GM18502 (cell line): ENCODE measurements around the gene CMTM2.
"Not testable (repeated sequence)": the region's sequence is repeated elsewhere in the genome, so short reads cannot be mapped to it uniquely, and the experiment has no call there.

ENCODE experiments used
- ATAC-seq: cut with Tn5 transposase; IDR thresholded peaks from one replicate; pipeline ENCODE4 v1.9.1; 2021; ENCODE audit warnings: mild to moderate bottlenecking; ENCODE audit not compliant: unreplicated experiment, poor library complexity

CMTM2 gene

DNA sequence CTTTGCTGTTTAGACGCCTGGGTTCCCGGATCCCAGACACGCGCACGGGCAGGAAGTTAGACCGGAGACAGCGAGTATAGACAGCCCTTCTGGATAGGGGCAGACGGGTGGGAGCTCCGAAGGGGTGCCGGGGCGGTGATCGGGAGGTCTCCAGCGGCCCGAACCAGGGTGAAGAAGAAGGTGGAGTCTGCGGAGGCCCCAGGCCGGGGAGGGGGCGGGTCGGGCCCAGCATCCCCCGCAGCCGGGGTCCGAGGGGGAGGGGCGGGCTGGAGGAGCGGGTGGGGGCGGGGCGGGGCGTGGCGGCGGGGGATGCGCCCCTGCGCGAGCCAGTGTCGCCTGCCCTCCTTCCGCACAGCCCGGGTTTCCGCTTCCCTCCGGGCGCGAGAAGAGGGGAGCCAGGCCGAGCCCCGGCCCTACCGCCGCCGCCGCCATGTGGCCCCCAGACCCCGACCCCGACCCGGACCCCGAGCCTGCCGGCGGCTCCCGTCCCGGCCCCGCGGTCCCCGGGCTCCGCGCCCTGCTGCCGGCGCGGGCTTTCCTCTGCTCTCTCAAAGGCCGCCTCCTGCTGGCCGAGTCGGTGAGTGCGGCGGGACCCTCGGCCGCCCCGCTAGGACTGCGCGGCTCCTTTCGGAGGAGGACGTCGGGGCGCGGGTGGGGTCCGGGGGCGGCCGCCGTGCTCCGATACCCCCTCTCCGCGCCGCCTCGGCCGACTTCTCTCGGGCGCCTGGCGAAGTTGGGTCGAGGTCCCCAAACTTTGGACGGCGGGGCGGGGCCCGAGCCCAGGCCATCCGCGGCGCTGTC lies 25.3 kb downstream of the CMTM2 start, which contains the start of gene CMTM3:
TSS of gene CMTM3 (plus strand) at position 329 of the 801 bp plus-strand sequence. CDS start at position 431, 102 bp downstream.
- peak; percentile 64 for ATAC-seq

DNA sequence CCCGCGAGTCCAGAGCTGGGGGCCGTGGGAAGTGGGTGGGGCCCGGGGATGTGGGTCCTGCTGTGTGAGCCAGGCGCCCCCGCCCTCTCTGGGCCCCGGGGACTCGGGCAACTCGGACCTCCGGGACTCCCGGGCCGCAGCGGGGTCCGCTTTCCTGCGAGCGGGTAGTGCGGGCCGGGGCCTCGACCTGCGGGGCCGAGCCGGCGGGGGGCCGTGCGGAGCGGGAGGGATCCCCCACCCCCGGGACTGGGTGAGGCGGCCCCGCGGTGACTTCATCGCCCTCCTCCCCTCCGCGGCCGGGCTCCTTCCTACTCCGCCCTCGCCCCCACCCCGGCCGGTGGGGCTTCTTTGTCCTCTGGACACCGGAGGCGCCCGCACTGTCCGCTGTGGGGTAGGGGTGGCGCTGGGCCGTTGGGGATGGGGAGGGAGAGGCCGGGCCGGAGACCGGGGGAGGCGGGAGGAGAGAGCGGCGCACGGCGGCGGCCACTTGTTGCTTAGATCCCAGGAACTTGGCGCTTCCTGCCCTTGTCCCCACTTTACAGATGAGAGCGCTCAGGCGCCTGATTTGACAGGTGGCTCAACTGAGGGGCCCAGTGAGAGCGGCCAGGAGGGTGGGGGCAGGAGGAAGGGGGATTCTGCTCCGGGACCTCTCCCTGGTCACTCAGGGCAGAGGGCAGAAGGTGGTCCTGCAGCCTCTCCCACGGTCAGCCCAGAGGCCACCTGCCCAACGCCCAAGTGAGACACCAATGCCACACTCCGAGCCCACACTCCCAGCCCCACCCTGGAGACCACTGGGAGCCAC lies 26.1 kb downstream of the CMTM2 start:
- peak; percentile 12 for ATAC-seq

GRCh38 chr16:66605979-66606751 lies 26.9 kb downstream of the CMTM2 start:
- ATAC-seq = peak; percentile 53

- peak; percentile 51 for ATAC-seq
These were observed 29.2 kb downstream of the CMTM2 start for GRCh38 chr16:66608241-66609138.

DNA sequence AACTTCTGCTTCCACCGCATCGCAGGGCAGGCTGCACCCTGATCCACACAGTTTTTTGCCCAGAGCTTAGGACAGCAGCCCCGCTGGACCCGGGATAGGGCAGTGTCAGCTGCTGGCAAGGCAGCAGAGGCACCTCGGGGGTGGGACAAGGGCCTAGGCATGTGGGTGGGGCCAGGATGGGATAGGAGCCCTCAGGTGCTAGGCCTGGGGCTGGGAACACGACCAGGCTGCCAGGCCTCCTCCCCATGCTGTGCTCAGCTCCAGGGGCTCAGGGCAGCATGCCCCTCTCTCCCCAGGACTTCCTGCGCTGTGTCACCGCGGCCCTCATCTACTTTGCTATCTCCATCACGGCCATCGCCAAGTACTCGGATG lies 29.9 kb downstream of the CMTM2 start:
- no peak for ATAC-seq

GRCh38 chr16:66610111-66610820 lies 31.0 kb downstream of the CMTM2 start:
- no peak for ATAC-seq

DNA sequence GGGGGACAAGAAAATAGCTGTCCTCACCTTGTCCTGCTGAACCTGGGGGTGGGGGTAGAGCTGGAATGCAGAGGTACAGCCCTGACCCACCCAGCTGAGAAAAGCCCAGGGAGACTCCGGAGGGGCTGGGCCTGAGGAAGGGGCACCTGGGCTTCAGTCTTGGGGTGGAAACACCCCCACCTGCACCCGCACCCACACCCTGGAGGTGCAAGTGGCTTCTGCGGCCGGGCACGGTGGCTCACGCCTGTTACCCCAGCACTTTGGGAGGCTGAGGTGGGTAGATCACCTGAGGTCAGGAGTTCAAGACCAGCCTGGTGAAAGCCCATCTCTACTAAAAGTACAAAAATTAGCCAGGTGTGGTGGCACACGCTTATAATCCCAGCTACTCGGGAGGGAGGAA lies 32.6 kb downstream of the CMTM2 start:
- not testable (repeated sequence) for ATAC-seq

GRCh38 chr16:66612422-66612821 lies 33.2 kb downstream of the CMTM2 start:
- no peak for ATAC-seq

DNA sequence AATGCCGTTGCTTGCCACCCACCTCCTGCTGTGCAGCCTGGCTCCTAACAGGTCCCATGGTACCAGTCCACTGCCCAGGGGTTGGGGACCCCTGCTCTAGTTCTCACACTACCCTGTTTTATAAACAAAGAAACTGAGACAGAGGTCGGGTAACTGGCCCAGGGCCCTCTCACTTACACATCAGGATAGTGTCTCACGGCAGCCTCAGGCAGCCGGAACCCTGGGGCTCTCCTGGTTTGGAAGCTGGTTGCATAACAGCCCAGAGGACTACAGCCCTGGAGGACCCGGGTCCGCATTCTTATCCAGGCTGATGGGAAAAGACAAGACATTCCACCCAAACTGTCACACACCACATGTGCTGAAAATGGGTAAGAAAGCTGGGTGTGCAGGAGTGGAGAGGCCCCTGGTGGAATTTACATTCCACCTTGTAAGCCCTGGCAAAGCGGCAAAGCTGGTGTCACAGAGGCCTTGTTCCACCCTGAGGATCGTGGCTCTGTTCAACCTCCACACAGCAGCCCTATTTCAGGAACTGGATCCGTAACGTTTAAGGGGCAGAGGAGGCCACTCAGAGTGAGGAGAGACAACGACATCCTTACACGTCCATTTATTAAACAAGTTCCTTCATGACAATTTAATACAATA lies 35.0 kb downstream of the CMTM2 start:
- ATAC-seq = no peak

- no peak for ATAC-seq
These were observed 36.9 kb downstream of the CMTM2 start for GRCh38 chr16:66616169-66616568.

DNA sequence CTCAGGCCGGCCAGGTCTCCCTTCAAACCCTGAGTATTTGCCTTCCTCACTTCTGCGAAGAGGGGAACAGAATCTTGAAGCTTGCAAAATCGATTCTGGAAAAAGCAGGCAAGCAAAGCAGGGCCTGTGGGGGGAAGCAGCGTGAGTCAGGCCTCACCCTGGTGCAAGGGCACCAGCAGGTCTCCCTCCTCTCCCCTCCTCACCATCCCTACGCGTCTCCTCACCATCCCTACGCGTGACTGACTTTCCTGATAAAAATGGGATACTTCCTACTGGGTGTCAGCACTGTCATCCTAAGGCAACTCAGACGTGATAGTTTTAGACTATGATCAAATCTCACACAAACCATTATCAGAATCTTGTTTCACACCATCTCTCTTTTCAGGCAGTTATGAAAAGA lies 37.3 kb downstream of the CMTM2 start:
- no peak for ATAC-seq

DNA sequence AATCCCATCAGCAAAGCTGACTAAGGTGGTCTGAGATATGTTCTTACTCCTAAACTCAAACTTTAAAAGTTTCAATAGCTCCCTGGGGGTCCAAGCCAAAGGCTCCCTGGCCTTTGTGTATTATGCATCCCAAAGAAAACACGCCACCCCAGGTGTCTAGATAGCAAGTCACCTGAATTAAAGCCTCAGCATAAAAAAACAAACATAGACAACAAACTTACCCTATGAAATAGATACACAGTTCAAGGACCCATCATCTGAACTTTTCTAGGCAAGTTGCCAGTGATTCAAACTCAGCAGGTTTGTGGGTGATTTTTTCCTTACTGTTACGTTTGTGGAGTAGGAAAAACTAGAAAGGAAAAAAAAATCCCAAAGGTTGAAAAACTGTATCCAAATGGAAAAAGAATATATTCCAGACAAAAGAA lies 37.8 kb downstream of the CMTM2 start:
- no peak for ATAC-seq

GRCh38 chr16:66617728-66618127 lies 38.5 kb downstream of the CMTM2 start:
- no peak for ATAC-seq

DNA sequence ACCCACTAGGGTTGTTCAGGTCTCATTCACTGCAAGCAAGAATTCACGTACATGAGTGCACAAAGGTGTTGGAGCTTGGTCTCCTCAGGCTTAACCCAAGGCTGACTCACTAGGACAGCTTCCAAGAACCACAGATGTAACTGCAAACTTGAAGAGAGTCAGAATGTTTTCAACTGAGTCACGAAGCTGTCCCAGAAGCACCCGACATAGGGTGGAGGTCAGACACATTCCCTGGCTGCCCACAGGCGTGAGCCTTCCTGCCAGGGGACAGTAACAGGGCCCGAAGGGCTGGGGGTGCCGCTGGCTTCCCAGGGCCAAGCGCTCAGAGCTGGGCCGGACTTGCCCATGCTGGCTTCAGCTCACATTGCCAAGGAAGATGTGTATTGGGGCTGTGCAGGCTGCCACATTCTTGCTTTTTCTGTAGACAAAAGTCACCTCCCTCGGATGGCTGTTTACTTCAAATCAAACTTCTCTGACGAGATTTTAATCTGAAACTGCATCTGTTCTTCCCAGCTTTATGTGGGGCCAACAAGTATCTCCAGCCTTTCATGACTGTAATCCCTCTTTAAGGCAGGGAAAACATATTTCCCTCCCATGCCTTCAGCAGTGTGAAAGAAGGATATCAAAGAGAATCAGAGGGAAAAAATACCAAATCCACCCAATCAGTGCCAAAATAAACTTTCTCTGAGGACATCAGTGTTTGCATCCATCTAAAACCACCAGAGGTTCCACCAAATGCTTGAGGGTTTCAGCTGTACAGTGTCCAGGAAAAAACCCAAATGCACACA lies 39.5 kb downstream of the CMTM2 start:
- ATAC-seq = no peak

DNA sequence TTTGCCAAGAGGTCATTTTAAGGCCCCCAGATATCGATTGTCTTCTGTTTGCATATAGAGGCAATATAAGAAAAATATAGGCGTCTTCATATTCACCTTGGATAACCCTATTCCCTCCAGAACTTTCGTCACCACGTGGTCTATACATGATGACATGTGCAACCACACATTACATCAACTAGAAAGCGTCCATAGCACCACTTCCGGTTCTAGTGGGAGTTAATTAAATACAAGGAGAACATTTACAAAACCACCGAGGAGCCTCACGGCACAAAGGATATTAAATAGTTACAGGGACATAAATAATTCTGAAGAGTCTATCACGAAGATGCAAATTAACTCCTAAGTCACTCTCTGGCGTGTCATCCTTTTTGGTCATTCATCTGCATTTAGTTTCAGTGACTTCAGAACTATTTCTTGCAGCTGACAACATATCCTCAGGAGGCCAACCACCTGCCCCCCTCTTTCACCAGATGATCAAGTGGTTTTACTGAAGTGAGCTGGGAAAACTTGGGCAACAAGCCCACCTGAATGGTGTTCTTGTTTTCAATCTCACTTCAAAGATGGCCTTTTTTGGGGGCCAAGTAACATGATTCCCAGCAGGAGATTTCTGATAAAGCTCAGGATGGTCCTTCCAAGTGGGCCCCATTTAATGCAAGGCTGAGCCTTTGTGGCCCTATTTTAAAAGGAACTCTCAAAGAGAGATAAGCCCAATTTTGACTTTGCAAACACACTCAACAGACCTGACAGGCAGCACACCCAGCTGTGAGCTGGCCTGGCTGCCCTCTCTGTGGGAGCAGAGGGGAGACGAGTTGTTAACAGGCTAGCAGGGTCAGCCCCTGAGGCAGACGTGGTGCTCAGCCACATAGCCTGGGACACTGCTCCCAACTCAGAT lies 40.5 kb downstream of the CMTM2 start:
- no peak for ATAC-seq

DNA sequence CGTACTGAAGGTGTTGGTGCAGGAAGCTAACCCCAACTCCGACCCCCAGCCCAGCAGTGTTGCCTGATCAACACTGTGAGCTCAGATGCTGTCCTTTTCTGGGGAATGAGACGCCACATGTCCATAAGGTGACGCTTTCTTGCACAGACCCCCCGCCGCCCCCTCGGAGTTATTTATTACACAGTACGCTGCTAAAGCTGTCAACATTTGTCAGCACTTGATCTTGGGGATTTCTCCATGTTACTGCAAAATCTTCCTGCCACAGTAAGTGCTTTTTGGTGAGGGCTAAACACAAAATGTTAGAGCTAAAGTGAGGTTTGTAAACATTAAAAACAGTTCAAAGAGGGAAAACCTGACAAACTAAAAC lies 41.1 kb downstream of the CMTM2 start:
- ATAC-seq = no peak

- ATAC-seq = no peak
These were observed 42.7 kb downstream of the CMTM2 start for GRCh38 chr16:66621973-66622372.
